Central memory CD4-positive, alpha-beta T cell (primary cell): ENCODE measurements around the gene DCAF6.

Experiments used
- DNase-seq: peaks from one replicate; pipeline ENCODE4 v3.0.0; 2022

DCAF6 gene

GRCh38 chr1:168110896-168111545 is 174.5 kb downstream of the DCAF6 start:
- no peak for DNase-seq

GRCh38 chr1:168112673-168113305 is 176.3 kb downstream of the DCAF6 start:
- DNase-seq = no peak

- DNase-seq = no peak
Measured at GRCh38 chr1:168114845-168115244, 178.4 kb downstream of the DCAF6 start.

GRCh38 chr1:168116327-168116799 is 179.9 kb downstream of the DCAF6 start:
- no peak for DNase-seq

GRCh38 chr1:168119750-168120149 is 183.3 kb downstream of the DCAF6 start:
- no peak for DNase-seq

- DNase-seq = no peak
Measured at GRCh38 chr1:168121401-168122011, 185.0 kb downstream of the DCAF6 start.

- no peak for DNase-seq
Measured at GRCh38 chr1:168125051-168125450, 188.6 kb downstream of the DCAF6 start.
